ENCODE results near the gene TOM1. TPM values are rescaled to one million over a fixed set of nuclear protein-coding genes. Genes with fewer than 3 reads are reported as not detected.

TOM1 gene
- total RNA-seq, 1 donor from 2014 or later: 47.9 TPM

DNA sequence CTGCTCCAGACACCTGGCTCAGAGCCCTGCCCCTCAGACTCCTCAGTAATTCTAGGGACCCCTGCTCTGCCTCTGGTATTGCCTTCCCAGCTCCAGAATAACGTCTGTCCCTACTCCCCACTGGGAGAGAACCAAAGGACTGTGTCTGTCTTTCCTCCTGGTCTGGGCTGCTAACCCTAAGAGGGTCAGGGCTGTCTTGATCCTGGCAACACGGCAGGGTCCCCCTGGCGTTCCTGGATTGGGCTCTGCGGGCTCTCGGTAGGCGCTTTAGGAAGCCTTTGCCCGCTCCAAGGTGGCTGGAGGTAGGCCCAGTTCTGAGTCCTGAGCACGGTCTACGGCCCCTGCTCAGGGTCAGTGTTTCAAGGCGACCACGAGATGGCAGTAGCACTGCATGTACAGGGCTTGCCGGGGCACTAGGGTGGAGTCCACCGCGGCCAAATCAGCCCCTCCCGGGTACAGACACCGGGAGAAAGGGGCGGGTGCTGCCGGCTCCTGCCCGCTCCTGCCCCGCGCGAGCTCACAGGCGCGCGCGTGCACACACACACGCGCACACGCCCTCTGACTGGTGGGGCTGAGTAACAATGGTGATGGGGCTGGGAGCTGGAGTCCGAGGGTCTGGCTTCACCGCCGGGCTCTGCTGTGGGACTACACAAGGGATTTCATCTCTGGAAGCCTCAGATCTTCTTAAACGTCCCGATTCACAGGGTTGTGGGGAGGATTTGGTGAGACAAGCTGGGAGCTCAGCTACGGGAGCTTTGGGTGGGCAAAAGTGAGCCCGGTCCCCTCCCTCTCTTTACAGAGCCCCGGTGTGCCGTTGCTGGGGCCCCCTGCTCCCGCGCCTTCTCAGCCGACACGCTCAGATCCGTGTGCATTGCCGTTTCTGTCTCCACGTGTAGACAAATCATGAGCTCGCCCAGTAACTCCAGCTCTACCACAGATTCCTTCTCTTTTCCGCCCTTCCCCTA is 51.1 kb downstream of the TOM1 start:
- Mint-ChIP-seq H3K36me3 (ENCODE audit: low read depth) (no peaks in the 10 kb centered on the region), H3K9me3 (ENCODE audit: low read depth) (no peaks in the 10 kb centered on the region), H3K27me3 (ENCODE audit: low read depth) (no peaks in the 10 kb centered on the region), H3K27ac (ENCODE audit: unreplicated experiment) (peak overlapping the region; percentile 86), H3K4me1 (ENCODE audit: low read depth) (peaks cover 23% of the 10 kb centered on the region), H3K4me3 (ENCODE audit: unreplicated experiment) (peak overlapping the region; percentile 85)
- TF ChIP-seq, protein P1, sequence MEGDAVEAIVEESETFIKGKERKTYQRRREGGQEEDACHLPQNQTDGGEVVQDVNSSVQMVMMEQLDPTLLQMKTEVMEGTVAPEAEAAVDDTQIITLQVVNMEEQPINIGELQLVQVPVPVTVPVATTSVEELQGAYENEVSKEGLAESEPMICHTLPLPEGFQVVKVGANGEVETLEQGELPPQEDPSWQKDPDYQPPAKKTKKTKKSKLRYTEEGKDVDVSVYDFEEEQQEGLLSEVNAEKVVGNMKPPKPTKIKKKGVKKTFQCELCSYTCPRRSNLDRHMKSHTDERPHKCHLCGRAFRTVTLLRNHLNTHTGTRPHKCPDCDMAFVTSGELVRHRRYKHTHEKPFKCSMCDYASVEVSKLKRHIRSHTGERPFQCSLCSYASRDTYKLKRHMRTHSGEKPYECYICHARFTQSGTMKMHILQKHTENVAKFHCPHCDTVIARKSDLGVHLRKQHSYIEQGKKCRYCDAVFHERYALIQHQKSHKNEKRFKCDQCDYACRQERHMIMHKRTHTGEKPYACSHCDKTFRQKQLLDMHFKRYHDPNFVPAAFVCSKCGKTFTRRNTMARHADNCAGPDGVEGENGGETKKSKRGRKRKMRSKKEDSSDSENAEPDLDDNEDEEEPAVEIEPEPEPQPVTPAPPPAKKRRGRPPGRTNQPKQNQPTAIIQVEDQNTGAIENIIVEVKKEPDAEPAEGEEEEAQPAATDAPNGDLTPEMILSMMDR (IDR thresholded peaks at IDR 0.05): peak; percentile 99
- no peak for DNase-seq (ENCODE audit: low spot score)

DNA sequence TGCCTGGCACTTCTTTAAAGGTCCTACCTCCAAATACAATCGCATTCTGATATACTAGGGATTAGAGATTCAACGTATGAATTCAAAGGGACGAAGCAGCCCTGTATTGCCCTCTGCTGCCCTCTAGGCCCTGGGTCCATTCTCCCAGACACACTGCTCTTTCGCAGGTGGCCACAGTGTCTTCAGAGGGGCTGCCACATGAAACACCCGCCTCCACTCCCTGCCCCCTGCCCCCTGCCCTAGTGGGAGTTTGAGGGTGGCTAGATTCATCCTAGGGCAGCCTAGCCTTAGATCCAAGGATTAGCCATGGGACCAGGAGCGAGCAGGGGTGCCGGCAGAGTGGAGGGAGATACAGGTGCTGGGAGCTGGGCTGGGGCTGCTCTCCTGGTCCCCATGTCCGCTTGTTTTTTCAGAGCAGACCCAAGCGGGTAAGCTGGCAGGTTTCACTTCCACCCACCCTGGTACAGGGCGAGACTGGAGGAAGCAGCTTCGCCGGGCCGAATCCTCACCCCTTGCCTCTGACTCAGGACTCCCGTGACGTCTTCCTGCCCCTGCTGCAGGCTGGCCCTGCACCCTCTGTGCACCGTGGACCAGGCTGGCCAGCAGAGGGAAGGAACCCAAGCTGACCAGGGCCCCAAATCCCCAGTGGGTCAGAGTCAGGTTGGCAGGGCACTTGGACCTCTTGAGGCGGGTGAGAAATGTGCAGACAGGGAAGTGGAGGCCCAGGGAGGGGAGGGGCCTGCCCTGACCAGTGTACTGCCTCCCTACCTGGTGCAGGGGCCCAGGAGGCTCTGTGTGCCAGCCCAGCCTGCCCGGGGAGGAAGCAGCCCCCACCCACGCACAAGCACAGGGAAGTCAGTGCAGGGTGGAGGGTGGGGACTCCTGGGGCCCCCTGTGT is 52.8 kb downstream of the TOM1 start:
- H3K4me3 Mint-ChIP-seq (ENCODE audit: unreplicated experiment): no peak overlapping the region
- no peak for DNase-seq (ENCODE audit: low spot score)
- no peaks in the 10 kb centered on the region for H3K9me3 Mint-ChIP-seq (ENCODE audit: low read depth)
- TF ChIP-seq, protein P1 (IDR thresholded peaks at IDR 0.05): no peak
- no peaks in the 10 kb centered on the region for H3K27me3 Mint-ChIP-seq (ENCODE audit: low read depth)
- no peak overlapping the region for H3K27ac Mint-ChIP-seq (ENCODE audit: unreplicated experiment)
- no peaks in the 10 kb centered on the region for H3K36me3 Mint-ChIP-seq (ENCODE audit: low read depth)
- H3K4me1 Mint-ChIP-seq (ENCODE audit: low read depth): peaks cover 23% of the 10 kb centered on the region

DNA sequence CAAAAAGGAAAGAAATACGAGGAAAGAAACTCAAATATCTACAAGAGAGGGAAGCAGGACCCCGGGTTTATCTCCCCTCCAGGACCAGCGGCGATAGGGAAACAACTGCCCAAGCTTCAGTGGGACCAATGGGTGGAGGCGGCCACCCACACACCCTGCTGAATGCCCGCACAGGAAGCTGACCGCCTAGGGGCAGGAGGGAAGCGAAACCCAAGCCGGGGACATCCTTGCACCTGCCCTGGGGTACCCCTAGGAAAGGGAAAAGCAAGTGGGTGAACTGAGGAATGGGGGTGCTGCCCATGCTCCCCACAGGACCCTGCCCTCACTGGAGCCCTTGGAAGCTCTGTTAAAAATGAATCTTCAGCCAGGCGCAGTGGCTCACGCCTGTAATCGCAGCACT is 53.6 kb downstream of the TOM1 start:
- Mint-ChIP-seq H3K9me3 (ENCODE audit: low read depth) (no peaks in the 10 kb centered on the region), H3K27ac (ENCODE audit: unreplicated experiment) (no peak overlapping the region), H3K4me1 (ENCODE audit: low read depth) (peaks cover 23% of the 10 kb centered on the region), H3K4me3 (ENCODE audit: unreplicated experiment) (no peak overlapping the region), H3K27me3 (ENCODE audit: low read depth) (no peaks in the 10 kb centered on the region), H3K36me3 (ENCODE audit: low read depth) (no peaks in the 10 kb centered on the region)
- TF ChIP-seq, protein P1 (IDR thresholded peaks at IDR 0.05): no peak
- no peak for DNase-seq (ENCODE audit: low spot score)

DNA sequence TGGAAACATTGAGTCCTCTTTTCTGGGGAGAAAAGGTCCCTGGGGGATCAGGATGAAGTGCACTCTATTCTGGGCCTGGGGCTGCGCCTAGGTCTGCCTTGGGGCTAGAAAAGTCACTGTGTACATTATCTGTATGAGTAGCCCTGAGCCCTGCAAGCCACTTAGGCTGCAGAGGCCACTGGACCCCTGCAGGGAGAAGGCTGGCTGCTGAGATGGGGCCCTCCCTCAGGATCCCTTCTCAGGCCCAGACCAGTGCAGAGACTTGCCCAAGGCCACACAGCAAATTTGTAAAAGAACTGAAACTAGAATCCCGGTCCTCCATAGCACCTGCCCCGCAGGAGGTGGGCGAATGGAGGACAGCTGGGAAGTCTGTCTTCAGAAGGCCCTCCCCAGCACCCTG is 54.4 kb downstream of the TOM1 start:
- Mint-ChIP-seq H3K4me1 (ENCODE audit: low read depth) (peaks cover 23% of the 10 kb centered on the region), H3K9me3 (ENCODE audit: low read depth) (no peaks in the 10 kb centered on the region), H3K4me3 (ENCODE audit: unreplicated experiment) (no peak overlapping the region), H3K36me3 (ENCODE audit: low read depth) (no peaks in the 10 kb centered on the region), H3K27ac (ENCODE audit: unreplicated experiment) (no peak overlapping the region), H3K27me3 (ENCODE audit: low read depth) (no peaks in the 10 kb centered on the region)
- DNase-seq (ENCODE audit: low spot score): no peak
- TF ChIP-seq, protein P1 (IDR thresholded peaks at IDR 0.05): no peak

Measured in chondrocyte (in vitro differentiated cells).